Pancreas (tissue), 10 donors: ENCODE results near the gene TMEM69. TPM values are rescaled to one million over a fixed set of nuclear protein-coding genes. Genes with fewer than 3 reads are reported as not detected.

Experiments
- ATAC-seq, 4 donors: fragments of 200-7000 bp; cut with Tn5 transposase; one replicate each; pipeline versions ENCODE4 v1.8.0 to v1.9.1; 2020; ENCODE audit warnings: mild to moderate bottlenecking in 4 of 4, moderate library complexity in 4 of 4
- DNase-seq, 6 donors: peaks; one replicate each; pipeline ENCODE4 v3.0.0-alpha.2; 2020
- FAIRE-seq: peaks from 2 replicates; lab custom pipeline; 2012; peaks lifted over from hg19 to GRCh38; lab: Jason Lieb, UNC
- H3K27ac ChIP-seq, 4 donors: fragments of 200-600 bp; sonication (generic); 1 replicate in 3 of 4; 2 replicates in 1 of 4; pipeline versions ENCODE4 v1.5.0 to v1.8.0; 2020
- H3K27me3 ChIP-seq, 4 donors: fragments of 200-600 bp; one replicate each; pipeline ENCODE4 v1.8.0; 2021
- H3K36me3 ChIP-seq, 3 donors: fragments of 200-600 bp; sonication (generic) in 1 of 3; one replicate each; pipeline versions ENCODE4 v1.5.0 to v1.8.0; 2020 to 2021
- H3K4me1 ChIP-seq, 3 donors: fragments of 200-600 bp; one replicate each; pipeline ENCODE4 v1.8.0; 2021
- H3K4me3 ChIP-seq, 4 donors: fragments of 200-600 bp; sonication (generic) in 2 of 4; one replicate each; pipeline versions ENCODE4 v1.5.0 to v1.8.0; 2020 to 2021
- H3K9me3 ChIP-seq, 4 donors: fragments of 200-600 bp; one replicate each; pipeline ENCODE4 v1.8.0; 2021
- WGBS, 2 donors: extraction: QIAGEN DNeasy Blood & Tissue Kit; methylation state at CpG; one replicate each; pipeline ENCODE4 v1.1.7; 2013; 5-methylcytosine and 5-hydroxymethylcytosine counted together
- intact Hi-C, 3 donors: fragments of 100-400 bp; cut with DNase I; formaldehyde crosslinking; loops; one replicate each; pipeline versions ENCODE4 v1.11.1 to v1.14.2; 2022
- polyA plus RNA-seq, 2 donors: library from polyadenylated mRNA; stranded (reverse); fragments of 200-250 nt; gene quantifications; one replicate each; pipeline ENCODE4 v1.2.3, GENCODE V29; 2013
- total RNA-seq, 6 donors: library from RNA; stranded (reverse); fragmentation: NEBNext Ultra II Directional in 4 of 6; extraction: Animal tissue kit (Norgen Biotek cat#: 25700) in 4 of 6; gene quantifications; one replicate each; pipeline versions ENCODE4 v1.2.1 to v1.2.4, GENCODE V29; 2021 to 2023
- TF ChIP-seq, protein P1 (sequence below), 4 donors: fragments of 200-600 bp; sonication (generic) in 3 of 4; IDR thresholded peaks; one replicate each; pipeline versions ENCODE4 v1.5.0 to v1.8.0; 2021; ENCODE audit warnings: antibody characterized with exemption in 4 of 4
- donor health status: healthy with polysubstance abuse.
- donor health status: DM: no; HTN: no; CAD: no; lungs with moderate emphysema.
- donor health status: DM: no; HTN: no; CAD: no.
- donor health status: control.
- donor health status: control.
- donor health status: Bipolar disorder and iron deficiency.
- donor health status: DM: yes; HTN: yes; CAD: no.
- donor health status: DM: no; HTN: no; CAD: no.
- donor health status: DM: no; HTN: no; CAD: no.
- donor health status: DM: yes; HTN: yes; CAD: no.

The TMEM69 gene
- total and polyA plus RNA-seq, 8 donors = 5.7 to 13.6 (median 7.9) TPM

DNA sequence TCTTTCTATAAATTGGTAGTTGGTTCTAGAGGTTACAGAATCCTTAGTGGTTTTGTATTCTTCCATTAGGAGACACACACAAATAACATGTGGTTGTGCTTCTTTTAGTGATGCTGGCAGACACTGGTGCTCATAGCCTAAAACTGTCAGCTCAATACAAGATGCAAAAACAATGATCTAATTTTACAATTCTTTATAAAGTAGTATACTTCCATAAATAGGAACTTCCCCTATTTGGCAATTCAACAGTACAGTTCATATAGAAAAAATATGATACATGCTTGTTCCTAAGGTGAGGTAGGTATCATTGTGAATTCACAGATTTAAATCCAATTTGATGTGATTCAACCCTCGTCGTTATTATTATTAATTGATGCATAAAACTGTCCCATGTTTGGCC is 43.3 kb upstream of the TMEM69 start:
- FAIRE-seq (no peak), ATAC-seq (no peak), DNase-seq (no peak)
- Histone ChIP-seq H3K27ac (peak overlapping the region in 3 of 4 donors; percentile 43 to 74 (median 55)), H3K36me3 (peaks cover 0 to 17% (median 8%) of the 10 kb centered on the region in 3 donors), H3K9me3 (no peaks in the 10 kb centered on the region), H3K27me3 (no peaks in the 10 kb centered on the region), H3K4me3 (no peak overlapping the region), H3K4me1 (peaks cover 3 to 12% (median 12%) of the 10 kb centered on the region in 3 donors)
- WGBS, 2 donors = 68 to 81% methylated on average over 2 of the region's 2 CpGs
- TF ChIP-seq, protein P1, sequence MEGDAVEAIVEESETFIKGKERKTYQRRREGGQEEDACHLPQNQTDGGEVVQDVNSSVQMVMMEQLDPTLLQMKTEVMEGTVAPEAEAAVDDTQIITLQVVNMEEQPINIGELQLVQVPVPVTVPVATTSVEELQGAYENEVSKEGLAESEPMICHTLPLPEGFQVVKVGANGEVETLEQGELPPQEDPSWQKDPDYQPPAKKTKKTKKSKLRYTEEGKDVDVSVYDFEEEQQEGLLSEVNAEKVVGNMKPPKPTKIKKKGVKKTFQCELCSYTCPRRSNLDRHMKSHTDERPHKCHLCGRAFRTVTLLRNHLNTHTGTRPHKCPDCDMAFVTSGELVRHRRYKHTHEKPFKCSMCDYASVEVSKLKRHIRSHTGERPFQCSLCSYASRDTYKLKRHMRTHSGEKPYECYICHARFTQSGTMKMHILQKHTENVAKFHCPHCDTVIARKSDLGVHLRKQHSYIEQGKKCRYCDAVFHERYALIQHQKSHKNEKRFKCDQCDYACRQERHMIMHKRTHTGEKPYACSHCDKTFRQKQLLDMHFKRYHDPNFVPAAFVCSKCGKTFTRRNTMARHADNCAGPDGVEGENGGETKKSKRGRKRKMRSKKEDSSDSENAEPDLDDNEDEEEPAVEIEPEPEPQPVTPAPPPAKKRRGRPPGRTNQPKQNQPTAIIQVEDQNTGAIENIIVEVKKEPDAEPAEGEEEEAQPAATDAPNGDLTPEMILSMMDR (IDR thresholded peaks at IDR 0.05) = no peak
- intact Hi-C loops = no loop called here

DNA sequence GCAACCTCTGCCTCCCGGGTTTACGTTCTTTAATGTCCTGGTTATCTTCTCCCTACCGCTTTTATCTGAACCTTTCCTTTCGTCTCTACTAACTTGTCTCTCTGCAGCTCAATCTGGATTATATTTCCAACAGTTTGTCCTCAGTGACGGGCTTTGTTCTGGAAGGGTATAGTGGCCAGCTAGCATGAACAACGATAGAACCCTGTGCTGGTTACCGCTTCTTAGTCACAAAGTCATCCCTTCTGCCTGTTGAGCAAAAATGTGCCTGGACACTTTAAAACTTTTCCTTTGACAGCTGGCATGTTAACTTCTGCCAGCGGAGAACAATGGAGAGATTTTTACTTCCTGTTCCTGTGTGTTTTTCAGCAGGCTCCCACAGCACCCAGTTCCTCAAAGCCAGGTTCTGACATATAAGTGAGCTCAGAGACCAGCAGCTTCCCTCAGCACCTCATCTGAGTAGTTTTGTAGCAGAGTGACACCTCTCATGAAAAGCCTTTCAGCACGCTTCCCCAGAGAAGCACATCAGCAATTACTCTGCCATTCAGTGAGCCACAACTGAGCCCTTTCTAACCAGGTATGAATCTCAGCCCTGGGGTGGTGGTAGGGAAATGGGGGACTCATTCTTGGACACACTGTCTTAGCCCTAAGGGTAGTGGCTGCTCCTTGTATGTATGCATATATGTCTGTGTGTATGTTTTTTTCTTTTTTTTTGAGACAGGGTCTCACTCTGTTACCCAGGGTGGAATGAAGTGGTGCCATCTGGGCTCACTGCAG is 40.5 kb upstream of the TMEM69 start:
- FAIRE-seq (no peak), ATAC-seq (peak; percentile 39 to 72 (median 66)), DNase-seq (no peak)
- H3K4me1 ChIP-seq = peaks cover 3 to 12% (median 12%) of the 10 kb centered on the region in 3 donors
- no peaks in the 10 kb centered on the region for H3K9me3 ChIP-seq
- no peak overlapping the region for H3K4me3 ChIP-seq
- peaks cover 0 to 15% (median 0%) of the 10 kb centered on the region in 3 donors for H3K36me3 ChIP-seq
- no peaks in the 10 kb centered on the region for H3K27me3 ChIP-seq
- TF ChIP-seq, protein P1 (IDR thresholded peaks at IDR 0.05) = no peak
- 67 to 70% methylated on average over 9 of the region's 9 CpGs for WGBS, 2 donors
- intact Hi-C loops = no loop called here
- peak overlapping the region in 2 of 4 donors; percentile 46 to 53 for H3K27ac ChIP-seq

DNA sequence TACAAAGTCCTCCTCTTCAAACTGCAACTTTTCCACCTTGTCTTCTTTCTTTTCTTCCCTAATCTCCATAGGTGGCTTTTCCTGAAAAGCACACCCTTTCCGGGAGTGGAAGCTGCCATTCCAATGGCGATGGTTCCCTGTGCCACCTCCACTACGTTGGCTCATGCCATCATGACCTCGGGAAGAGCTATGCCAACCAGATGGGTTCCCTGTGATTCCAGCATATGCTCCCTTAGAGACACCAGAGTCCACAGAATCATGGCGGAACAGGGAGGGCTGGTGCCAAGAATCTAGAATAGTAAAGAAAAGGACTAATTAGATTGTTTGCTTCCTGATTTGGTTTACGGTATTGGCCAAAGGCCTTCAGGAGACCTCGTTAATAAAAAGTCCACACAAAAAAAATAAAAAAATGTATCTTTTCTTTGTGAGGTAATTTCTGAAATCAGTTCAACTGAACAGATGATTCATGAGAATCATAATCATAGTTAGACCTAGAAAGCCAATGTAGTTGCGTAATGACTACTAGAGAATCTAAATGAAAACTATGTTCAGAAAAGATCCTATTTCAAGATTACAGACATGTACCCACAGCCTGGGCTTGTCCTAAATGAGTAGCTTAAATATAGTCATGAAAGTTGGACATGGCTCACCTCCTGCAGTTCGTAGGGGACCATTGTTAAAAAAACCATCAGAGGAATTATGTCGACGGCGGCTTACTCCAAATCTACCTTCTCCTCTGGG is 33.3 kb upstream of the TMEM69 start:
- H3K36me3 ChIP-seq = peaks cover 3 to 78% (median 4%) of the 10 kb centered on the region in 3 donors
- H3K9me3 ChIP-seq = no peaks in the 10 kb centered on the region
- FAIRE-seq (no peak), DNase-seq (no peak), ATAC-seq (no peak)
- H3K4me3 ChIP-seq = no peak overlapping the region
- WGBS, 2 donors = 92 to 94% methylated on average over 12 of the region's 12 CpGs
- H3K4me1 ChIP-seq = no peaks in the 10 kb centered on the region
- no peaks in the 10 kb centered on the region for H3K27me3 ChIP-seq
- no peak overlapping the region for H3K27ac ChIP-seq
- TF ChIP-seq, protein P1 (IDR thresholded peaks at IDR 0.05) = no peak
- intact Hi-C loops = no loop called here

DNA sequence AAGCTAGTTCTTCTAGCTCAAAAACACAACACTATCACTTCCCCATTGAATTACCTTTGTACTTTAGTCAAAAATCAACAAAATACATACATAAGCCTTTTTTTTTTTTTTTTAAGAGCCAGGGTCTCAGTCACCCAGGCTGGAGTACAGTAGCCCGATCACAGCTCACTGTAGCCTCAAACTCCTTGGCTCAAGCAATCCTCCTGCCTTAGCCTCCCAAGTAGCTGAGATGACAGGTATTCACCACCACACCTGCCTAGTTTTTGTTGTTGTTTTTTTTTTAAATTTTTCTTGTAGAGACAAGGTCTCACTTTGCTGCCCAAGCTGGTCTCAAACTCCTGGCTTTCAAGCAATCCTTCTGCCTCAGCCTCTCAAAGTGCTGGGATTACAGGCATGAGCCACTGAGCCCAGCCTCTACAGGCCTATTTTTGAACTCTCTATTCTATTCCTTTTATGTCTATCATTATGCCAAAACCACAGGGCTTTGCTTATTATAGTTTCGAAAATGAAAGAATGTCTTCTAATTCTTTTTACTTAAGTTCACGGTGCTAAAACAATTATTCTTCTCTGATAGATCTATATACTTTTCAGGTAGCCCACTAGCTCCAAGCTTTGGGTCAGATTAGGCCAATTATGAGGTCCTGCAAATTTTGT is 31.3 kb upstream of the TMEM69 start:
- FAIRE-seq = no peak
- ATAC-seq = no peak

More for the DNA sequence above, 31.3 kb upstream of the TMEM69 start:
- intact Hi-C loops = no loop called here
- 95 to 97% methylated on average over 3 of the region's 3 CpGs for WGBS, 2 donors
- H3K27ac ChIP-seq = no peak overlapping the region
- peaks cover 3 to 77% (median 4%) of the 10 kb centered on the region in 3 donors for H3K36me3 ChIP-seq
- no peaks in the 10 kb centered on the region for H3K27me3 ChIP-seq
- no peak for DNase-seq
- no peak overlapping the region for H3K4me3 ChIP-seq
- H3K4me1 ChIP-seq = no peaks in the 10 kb centered on the region
- TF ChIP-seq, protein P1 (IDR thresholded peaks at IDR 0.05) = no peak
- no peaks in the 10 kb centered on the region for H3K9me3 ChIP-seq
